PC-9 (cell line): ENCODE results near the gene GHR. TPM values are rescaled to one million over a fixed set of nuclear protein-coding genes. Genes with fewer than 3 reads are reported as not detected.

Source experiments
- BruUV-seq: library from RNA; stranded (reverse); fragments of 400-500 nt; replicated peaks from 2 replicates; lab custom pipeline; 2021; lab: Mats Ljungman, UMichigan
- CTCF ChIA-PET: fragments of 300-600 bp; sonication (Branson Sonifier 250); formaldehyde crosslinking; loops from one replicate; lab custom pipeline; 2022; ENCODE audit warnings: antibody characterized with exemption; lab: Charles Lee
- POLR2A ChIA-PET: fragments of 300-600 bp; sonication (Branson Sonifier 250); formaldehyde crosslinking; loops from one replicate; lab custom pipeline; 2022; ENCODE audit warnings: antibody characterized with exemption; ENCODE audit not compliant: unreplicated experiment; lab: Charles Lee
- DNase-seq, 2 experiments: peaks; one replicate each; pipeline versions ENCODE4 v3.0.0 to v3.0.0-alpha.2; 2015 to 2022; ENCODE audit warnings: mixed read lengths in 1 of 2
- H2AFZ ChIP-seq: fragments of 200-600 bp; sonication (generic); 2 replicates; pipeline ENCODE4 v1.8.1; 2017; ENCODE audit warnings: antibody characterized with exemption
- H3F3A ChIP-seq: fragments of 200-600 bp; sonication (generic); 2 replicates; pipeline ENCODE4 v1.8.1; 2017; ENCODE audit warnings: antibody characterized with exemption, mild to moderate bottlenecking, low read depth; ENCODE audit not compliant: insufficient read depth
- H3K27ac ChIP-seq: fragments of 200-600 bp; sonication (generic); 2 replicates; pipeline ENCODE4 v1.6.1; 2016; ENCODE audit warnings: mixed run types
- H3K27me3 ChIP-seq: fragments of 200-600 bp; sonication (generic); 2 replicates; pipeline ENCODE4 v1.6.1; 2016; ENCODE audit warnings: low read depth, mixed run types; ENCODE audit not compliant: insufficient read depth
- H3K36me3 ChIP-seq: fragments of 200-600 bp; sonication (generic); 2 replicates; pipeline ENCODE4 v1.6.1; 2016; ENCODE audit warnings: low read depth, mixed run types
- H3K4me1 ChIP-seq: fragments of 200-600 bp; sonication (generic); replicated peaks from 2 replicates; pipeline ENCODE4 v1.6.1; 2016; ENCODE audit warnings: mixed run types; ENCODE audit not compliant: insufficient read depth
- H3K4me2 ChIP-seq: fragments of 200-600 bp; sonication (generic); 2 replicates; pipeline ENCODE4 v1.6.1; 2017; ENCODE audit warnings: mixed run types
- H3K4me3 ChIP-seq: fragments of 200-600 bp; sonication (generic); 2 replicates; pipeline ENCODE4 v1.6.1; 2016; ENCODE audit warnings: mixed run types
- H3K79me2 ChIP-seq: fragments of 200-600 bp; sonication (generic); 2 replicates; pipeline ENCODE4 v1.6.1; 2017; ENCODE audit warnings: low read depth, mixed run types
- H3K9me2 ChIP-seq: fragments of 200-600 bp; sonication (generic); 2 replicates; pipeline ENCODE4 v1.8.1; 2017; ENCODE audit warnings: mild to moderate bottlenecking; ENCODE audit not compliant: insufficient read depth
- H3K9me3 ChIP-seq: fragments of 200-600 bp; sonication (generic); 2 replicates; pipeline ENCODE4 v1.8.1; 2016; ENCODE audit warnings: low read depth; ENCODE audit not compliant: insufficient read depth
- H4K20me1 ChIP-seq: fragments of 200-600 bp; sonication (generic); 2 replicates; pipeline ENCODE4 v1.8.1; 2017; ENCODE audit not compliant: insufficient read depth
- CTCF ChIP-seq: fragments of 200-600 bp; sonication (generic); conservative IDR thresholded peaks from 2 replicates; pipeline ENCODE4 v1.6.1; 2017; ENCODE audit warnings: mixed run types, antibody characterized with exemption, mild to moderate bottlenecking, moderate library complexity
- EZH2 ChIP-seq: fragments of 200-600 bp; sonication (generic); IDR thresholded peaks from 2 replicates; pipeline ENCODE4 v1.8.0; 2017; ENCODE audit warnings: antibody characterized with exemption, low read depth
- intact Hi-C: fragments of 100-400 bp; cut with micrococcal nuclease; formaldehyde crosslinking; loops from one replicate; pipeline ENCODE4 v1.10.0; 2022; ENCODE audit not compliant: unreplicated experiment
- total RNA-seq: library from RNA; stranded (reverse); gene quantifications from 2 replicates; pipeline ENCODE4 v1.2.3, GENCODE V29; 2021

The GHR gene
- total RNA-seq, 1 experiment from 2014 or later = not detected

- Histone ChIP-seq H3K4me2 (no peak overlapping the region), H3K4me3 (no peak overlapping the region), H3K27ac (no peak overlapping the region), H3K27me3 (peaks cover 4% of the 10 kb centered on the region; the same call in 1 of the 2 replicates), H3K9me3 (no peaks in the 10 kb centered on the region), H3K36me3 (no peaks in the 10 kb centered on the region), H3K4me1 (no peaks in the 10 kb centered on the region), H2AFZ (no peak overlapping the region), H3F3A (no peaks in the 10 kb centered on the region), H3K79me2 (no peaks in the 10 kb centered on the region), H4K20me1 (no peaks in the 10 kb centered on the region), H3K9me2 (no peaks in the 10 kb centered on the region)
- CTCF ChIA-PET = no interaction called here
- BruUV-seq = no TSS peak
- intact Hi-C loops = no loop called here
- TF ChIP-seq EZH2 (no peak), CTCF (no peak)
- no peak for DNase-seq
- POLR2A ChIA-PET = no interaction called here
Measured at GRCh38 chr5:42665857-42666256, 242.6 kb downstream of the GHR start.

- H2AFZ ChIP-seq = no peak overlapping the region
- CTCF ChIA-PET = no interaction called here
- H3K79me2 ChIP-seq = no peaks in the 10 kb centered on the region
- H3K4me2 ChIP-seq = no peak overlapping the region
- TF ChIP-seq EZH2 = no peak
- TF ChIP-seq CTCF = no peak
- H3K27ac ChIP-seq = no peak overlapping the region
- no peaks in the 10 kb centered on the region for H3K4me1 ChIP-seq
- no peak overlapping the region for H3K4me3 ChIP-seq
- H3K9me2 ChIP-seq = no peaks in the 10 kb centered on the region
- no peaks in the 10 kb centered on the region for H4K20me1 ChIP-seq
- no peak for DNase-seq
- H3K36me3 ChIP-seq = no peaks in the 10 kb centered on the region
- no peaks in the 10 kb centered on the region for H3K27me3 ChIP-seq
- no peaks in the 10 kb centered on the region for H3K9me3 ChIP-seq
- BruUV-seq = no TSS peak
- intact Hi-C loops = no loop called here
- H3F3A ChIP-seq = no peaks in the 10 kb centered on the region
- POLR2A ChIA-PET = no interaction called here
Measured at GRCh38 chr5:42666869-42667268, 243.6 kb downstream of the GHR start.

GRCh38 chr5:42668254-42668653 is 245.0 kb downstream of the GHR start:
- no peak overlapping the region for H3K4me3 ChIP-seq
- no peaks in the 10 kb centered on the region for H3F3A ChIP-seq
- no peak overlapping the region for H2AFZ ChIP-seq
- no TSS peak for BruUV-seq
- no peak overlapping the region for H3K27ac ChIP-seq
- no peaks in the 10 kb centered on the region for H3K27me3 ChIP-seq
- H3K9me2 ChIP-seq = no peaks in the 10 kb centered on the region
- no peak overlapping the region for H3K4me2 ChIP-seq
- H3K4me1 ChIP-seq = no peaks in the 10 kb centered on the region
- no peak for DNase-seq
- no peaks in the 10 kb centered on the region for H3K36me3 ChIP-seq
- H3K79me2 ChIP-seq = no peaks in the 10 kb centered on the region
- ChIA-PET POLR2A (no interaction called here), CTCF (no interaction called here)
- no peaks in the 10 kb centered on the region for H4K20me1 ChIP-seq
- intact Hi-C loops = no loop called here
- TF ChIP-seq EZH2 (no peak), CTCF (no peak)
- no peaks in the 10 kb centered on the region for H3K9me3 ChIP-seq
